ENCODE results near the gene GCSAM.

DNA sequence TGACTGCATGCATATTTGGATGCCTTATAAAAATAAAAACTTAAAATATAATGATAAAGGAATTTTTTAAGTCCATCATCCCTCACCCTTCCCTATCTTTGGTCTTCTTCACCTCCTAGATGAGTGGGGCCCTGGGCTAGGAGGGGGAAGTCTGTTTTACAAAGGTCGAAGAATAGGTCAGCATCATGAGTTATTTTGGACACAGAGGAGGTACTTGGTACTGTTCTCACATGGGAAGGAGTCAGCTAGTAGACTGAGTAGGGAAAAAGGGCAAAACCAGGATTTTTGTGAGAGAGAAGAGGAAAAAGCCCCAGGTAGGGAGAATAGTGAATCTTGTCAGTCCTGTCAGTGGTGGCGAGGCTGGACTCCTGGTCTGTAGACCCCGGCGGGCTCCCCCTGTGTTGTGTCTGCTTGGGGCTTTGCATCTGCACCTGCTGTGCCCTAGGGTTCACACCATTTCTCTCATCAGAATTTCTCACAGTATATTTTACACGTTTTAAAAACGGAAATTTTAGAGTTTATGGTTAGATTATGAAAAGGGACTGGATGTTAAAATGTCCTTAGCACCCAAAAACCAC lies 17.2 kb downstream of the GCSAM start:
- TF ChIP-seq, protein P1, sequence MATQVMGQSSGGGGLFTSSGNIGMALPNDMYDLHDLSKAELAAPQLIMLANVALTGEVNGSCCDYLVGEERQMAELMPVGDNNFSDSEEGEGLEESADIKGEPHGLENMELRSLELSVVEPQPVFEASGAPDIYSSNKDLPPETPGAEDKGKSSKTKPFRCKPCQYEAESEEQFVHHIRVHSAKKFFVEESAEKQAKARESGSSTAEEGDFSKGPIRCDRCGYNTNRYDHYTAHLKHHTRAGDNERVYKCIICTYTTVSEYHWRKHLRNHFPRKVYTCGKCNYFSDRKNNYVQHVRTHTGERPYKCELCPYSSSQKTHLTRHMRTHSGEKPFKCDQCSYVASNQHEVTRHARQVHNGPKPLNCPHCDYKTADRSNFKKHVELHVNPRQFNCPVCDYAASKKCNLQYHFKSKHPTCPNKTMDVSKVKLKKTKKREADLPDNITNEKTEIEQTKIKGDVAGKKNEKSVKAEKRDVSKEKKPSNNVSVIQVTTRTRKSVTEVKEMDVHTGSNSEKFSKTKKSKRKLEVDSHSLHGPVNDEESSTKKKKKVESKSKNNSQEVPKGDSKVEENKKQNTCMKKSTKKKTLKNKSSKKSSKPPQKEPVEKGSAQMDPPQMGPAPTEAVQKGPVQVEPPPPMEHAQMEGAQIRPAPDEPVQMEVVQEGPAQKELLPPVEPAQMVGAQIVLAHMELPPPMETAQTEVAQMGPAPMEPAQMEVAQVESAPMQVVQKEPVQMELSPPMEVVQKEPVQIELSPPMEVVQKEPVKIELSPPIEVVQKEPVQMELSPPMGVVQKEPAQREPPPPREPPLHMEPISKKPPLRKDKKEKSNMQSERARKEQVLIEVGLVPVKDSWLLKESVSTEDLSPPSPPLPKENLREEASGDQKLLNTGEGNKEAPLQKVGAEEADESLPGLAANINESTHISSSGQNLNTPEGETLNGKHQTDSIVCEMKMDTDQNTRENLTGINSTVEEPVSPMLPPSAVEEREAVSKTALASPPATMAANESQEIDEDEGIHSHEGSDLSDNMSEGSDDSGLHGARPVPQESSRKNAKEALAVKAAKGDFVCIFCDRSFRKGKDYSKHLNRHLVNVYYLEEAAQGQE (IDR thresholded peaks at IDR 0.05) = no peak
- TF ChIP-seq, protein P2, sequence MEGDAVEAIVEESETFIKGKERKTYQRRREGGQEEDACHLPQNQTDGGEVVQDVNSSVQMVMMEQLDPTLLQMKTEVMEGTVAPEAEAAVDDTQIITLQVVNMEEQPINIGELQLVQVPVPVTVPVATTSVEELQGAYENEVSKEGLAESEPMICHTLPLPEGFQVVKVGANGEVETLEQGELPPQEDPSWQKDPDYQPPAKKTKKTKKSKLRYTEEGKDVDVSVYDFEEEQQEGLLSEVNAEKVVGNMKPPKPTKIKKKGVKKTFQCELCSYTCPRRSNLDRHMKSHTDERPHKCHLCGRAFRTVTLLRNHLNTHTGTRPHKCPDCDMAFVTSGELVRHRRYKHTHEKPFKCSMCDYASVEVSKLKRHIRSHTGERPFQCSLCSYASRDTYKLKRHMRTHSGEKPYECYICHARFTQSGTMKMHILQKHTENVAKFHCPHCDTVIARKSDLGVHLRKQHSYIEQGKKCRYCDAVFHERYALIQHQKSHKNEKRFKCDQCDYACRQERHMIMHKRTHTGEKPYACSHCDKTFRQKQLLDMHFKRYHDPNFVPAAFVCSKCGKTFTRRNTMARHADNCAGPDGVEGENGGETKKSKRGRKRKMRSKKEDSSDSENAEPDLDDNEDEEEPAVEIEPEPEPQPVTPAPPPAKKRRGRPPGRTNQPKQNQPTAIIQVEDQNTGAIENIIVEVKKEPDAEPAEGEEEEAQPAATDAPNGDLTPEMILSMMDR (IDR thresholded peaks at IDR 0.05; ENCODE audit: low read depth, low read length, missing input control) = no peak
- TF ChIP-seq TAF1 (conservative IDR thresholded peaks at IDR 0.05) = no peak
- TF ChIP-seq JUND (IDR thresholded peaks at IDR 0.05) = no peak
- no peak for TF ChIP-seq YY1 (IDR thresholded peaks at IDR 0.05)

Data from liver (tissue), 3 donors.